ENCODE data around the gene GLT1D1.

GLT1D1 gene

DNA sequence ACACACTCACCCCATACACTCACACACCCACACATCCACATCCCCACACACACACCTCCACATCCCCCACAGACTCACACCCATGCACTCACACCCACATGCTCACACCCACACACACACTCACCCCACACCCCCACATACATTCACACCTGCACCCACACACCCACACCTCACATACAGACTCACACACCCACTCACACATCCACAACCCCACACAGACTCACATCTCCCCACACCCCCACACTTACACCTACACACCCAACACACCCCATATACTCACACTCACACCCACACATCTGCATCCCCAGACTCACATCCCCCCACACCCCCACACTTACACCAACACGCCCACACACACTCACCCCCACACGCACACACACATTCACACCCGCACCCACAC is 171.8 kb downstream of the GLT1D1 start:
- H3K4me3 ChIP-seq (replicated peaks; ENCODE audit: low read depth, low read length), result no peak overlapping the region
- no peaks in the 10 kb centered on the region for H3K27me3 ChIP-seq (replicated peaks; ENCODE audit: control insufficient read depth, insufficient read depth, low read length)
- TF ChIP-seq, protein P1, sequence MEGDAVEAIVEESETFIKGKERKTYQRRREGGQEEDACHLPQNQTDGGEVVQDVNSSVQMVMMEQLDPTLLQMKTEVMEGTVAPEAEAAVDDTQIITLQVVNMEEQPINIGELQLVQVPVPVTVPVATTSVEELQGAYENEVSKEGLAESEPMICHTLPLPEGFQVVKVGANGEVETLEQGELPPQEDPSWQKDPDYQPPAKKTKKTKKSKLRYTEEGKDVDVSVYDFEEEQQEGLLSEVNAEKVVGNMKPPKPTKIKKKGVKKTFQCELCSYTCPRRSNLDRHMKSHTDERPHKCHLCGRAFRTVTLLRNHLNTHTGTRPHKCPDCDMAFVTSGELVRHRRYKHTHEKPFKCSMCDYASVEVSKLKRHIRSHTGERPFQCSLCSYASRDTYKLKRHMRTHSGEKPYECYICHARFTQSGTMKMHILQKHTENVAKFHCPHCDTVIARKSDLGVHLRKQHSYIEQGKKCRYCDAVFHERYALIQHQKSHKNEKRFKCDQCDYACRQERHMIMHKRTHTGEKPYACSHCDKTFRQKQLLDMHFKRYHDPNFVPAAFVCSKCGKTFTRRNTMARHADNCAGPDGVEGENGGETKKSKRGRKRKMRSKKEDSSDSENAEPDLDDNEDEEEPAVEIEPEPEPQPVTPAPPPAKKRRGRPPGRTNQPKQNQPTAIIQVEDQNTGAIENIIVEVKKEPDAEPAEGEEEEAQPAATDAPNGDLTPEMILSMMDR (IDR thresholded peaks at IDR 0.05; ENCODE audit: insufficient read depth, low read length, poor library complexity, severe bottlenecking), result no peak
- no peak for DNase-seq (ENCODE audit: extremely low read depth, insufficient read length)
- H3K36me3 ChIP-seq (ENCODE audit: control insufficient read depth, insufficient read depth, low read length), result no peaks in the 10 kb centered on the region

DNA sequence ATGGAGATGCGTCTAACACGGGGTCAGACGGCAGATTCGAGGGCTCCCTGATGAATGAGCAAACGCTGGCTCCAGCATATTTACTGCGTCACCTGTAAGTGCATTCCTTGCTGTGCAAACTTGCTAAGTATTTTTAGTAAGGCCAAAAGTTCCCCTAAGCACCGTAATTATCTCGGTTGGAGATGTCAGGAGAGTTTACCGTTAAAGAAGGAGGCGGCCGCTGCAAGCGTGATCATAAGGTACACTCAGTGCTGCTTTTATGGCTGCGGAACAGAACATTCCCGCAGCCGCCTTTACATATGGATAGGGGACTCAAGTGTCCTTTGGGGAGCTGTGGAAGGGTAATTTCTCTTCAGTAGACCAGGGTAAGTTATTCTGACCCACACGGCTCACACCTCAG is 175.6 kb downstream of the GLT1D1 start:
- Histone ChIP-seq H3K36me3 (ENCODE audit: control insufficient read depth, insufficient read depth, low read length) (no peaks in the 10 kb centered on the region), H3K27me3 (replicated peaks; ENCODE audit: control insufficient read depth, insufficient read depth, low read length) (no peaks in the 10 kb centered on the region), H3K4me3 (replicated peaks; ENCODE audit: low read depth, low read length) (no peak overlapping the region)
- no peak for DNase-seq (ENCODE audit: extremely low read depth, insufficient read length)
- TF ChIP-seq, protein P1 (IDR thresholded peaks at IDR 0.05; ENCODE audit: insufficient read depth, low read length, poor library complexity, severe bottlenecking), result no peak
